ENCODE results near the gene MRPS34. TPM values are rescaled to one million over a fixed set of nuclear protein-coding genes. Genes with fewer than 3 reads are reported as not detected.

Gene MRPS34
- total RNA-seq, 1 donor = 50.9 TPM

DNA sequence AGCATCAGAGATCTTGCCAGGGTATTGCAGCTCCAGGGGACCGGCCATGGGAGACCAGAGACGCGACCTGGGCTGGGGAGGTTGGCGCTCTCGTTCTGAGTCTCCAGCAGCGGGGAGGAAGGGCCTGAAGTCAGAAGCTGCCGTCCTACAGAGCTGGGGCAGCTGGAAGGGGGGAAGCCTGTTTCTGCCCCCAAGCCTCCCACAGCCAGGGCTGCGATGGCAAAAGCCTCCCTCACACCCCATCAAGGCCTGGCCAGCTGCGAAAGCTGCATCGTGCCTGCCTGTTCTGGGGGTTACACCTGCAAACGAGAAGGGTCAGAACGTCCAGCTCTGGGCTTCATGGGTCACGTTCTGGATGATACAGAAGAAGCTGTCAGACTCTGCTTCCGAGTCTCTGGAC, 40.9 kb downstream of the MRPS34 start:
- DNase-seq (ENCODE audit: low read depth) = no peak
- no peak overlapping the region for H3K4me3 ChIP-seq (ENCODE audit: low read depth, low read length)
- TF ChIP-seq, protein P1, sequence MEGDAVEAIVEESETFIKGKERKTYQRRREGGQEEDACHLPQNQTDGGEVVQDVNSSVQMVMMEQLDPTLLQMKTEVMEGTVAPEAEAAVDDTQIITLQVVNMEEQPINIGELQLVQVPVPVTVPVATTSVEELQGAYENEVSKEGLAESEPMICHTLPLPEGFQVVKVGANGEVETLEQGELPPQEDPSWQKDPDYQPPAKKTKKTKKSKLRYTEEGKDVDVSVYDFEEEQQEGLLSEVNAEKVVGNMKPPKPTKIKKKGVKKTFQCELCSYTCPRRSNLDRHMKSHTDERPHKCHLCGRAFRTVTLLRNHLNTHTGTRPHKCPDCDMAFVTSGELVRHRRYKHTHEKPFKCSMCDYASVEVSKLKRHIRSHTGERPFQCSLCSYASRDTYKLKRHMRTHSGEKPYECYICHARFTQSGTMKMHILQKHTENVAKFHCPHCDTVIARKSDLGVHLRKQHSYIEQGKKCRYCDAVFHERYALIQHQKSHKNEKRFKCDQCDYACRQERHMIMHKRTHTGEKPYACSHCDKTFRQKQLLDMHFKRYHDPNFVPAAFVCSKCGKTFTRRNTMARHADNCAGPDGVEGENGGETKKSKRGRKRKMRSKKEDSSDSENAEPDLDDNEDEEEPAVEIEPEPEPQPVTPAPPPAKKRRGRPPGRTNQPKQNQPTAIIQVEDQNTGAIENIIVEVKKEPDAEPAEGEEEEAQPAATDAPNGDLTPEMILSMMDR (IDR thresholded peaks at IDR 0.05; ENCODE audit: insufficient read depth, low read length) = no peak

DNA sequence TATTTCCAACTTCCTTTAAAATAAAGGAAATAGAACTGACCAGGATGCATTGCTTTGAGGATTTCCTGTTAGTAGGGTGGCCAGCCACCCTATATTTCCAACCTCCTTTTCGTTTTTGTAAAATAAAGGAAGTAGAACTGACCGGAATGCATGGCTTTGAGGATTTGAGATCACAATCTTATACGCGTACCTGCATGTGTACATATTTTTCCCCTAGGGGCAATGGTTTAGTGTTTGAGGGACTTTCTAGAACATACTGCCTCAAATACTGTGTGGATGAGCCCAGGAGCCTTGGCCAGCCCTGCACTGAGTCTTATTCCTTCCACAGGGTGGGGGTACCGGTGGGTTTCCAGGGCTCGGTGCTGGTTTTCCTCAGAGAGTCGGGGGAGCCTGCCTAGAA, 41.3 kb downstream of the MRPS34 start:
- DNase-seq (ENCODE audit: low read depth) = no peak
- TF ChIP-seq, protein P1 (IDR thresholded peaks at IDR 0.05; ENCODE audit: insufficient read depth, low read length) = no peak
- H3K4me3 ChIP-seq (ENCODE audit: low read depth, low read length) = no peak overlapping the region

DNA sequence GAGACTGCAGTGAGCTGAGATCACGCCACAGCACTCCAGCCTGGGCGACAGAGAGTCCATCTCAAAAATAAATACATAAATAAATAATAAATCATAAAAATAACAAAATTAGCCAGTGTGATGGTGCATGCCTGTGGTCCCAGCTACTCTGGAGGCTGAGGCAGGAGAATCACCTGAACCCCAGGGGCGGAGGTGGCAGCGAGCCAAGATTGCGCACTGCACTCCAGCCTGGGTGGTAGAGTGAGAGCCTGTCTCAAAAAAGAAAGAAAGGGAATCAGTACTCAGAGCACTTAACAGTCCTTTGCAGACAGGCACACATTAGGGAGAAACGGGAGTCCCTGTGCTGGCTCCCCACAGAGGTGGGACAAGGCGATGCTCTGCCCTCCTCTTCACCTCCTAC, 41.9 kb downstream of the MRPS34 start:
- no peak overlapping the region for H3K4me3 ChIP-seq (ENCODE audit: low read depth, low read length)
- no peak for DNase-seq (ENCODE audit: low read depth)
- TF ChIP-seq, protein P1 (IDR thresholded peaks at IDR 0.05; ENCODE audit: insufficient read depth, low read length) = no peak

- TF ChIP-seq, protein P1 (IDR thresholded peaks at IDR 0.05; ENCODE audit: insufficient read depth, low read length) = no peak
- no peak for DNase-seq (ENCODE audit: low read depth)
These were observed 43.5 kb downstream of the MRPS34 start for GRCh38 chr16:1729445-1729844.

DNA sequence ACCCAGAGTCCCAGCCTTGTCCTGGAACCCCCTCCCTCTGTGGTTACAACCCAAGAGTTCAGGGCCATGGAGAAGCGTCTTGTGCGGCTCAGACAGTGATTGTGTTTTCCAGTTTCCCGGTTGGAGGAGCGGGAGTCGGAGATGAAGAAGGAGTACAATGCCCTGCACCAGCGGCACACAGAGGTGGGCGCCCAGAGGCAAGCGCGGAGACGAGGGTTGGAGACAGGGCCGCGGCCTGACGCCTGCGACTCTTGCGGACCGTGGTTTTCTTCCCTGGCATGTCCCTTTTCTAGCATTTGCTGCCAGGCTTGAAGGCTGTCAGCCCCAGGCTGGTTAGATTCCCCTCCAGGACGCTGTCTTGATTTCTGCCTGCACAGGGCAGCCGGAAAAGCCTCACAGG, 43.9 kb downstream of the MRPS34 start:
- H3K4me3 ChIP-seq (ENCODE audit: low read depth, low read length) = no peak overlapping the region
- DNase-seq (ENCODE audit: low read depth) = no peak
- TF ChIP-seq, protein P1 (IDR thresholded peaks at IDR 0.05; ENCODE audit: insufficient read depth, low read length) = no peak

More at GRCh38 chr16:1729445-1729844, 43.5 kb downstream of the MRPS34 start:
- no peak overlapping the region for H3K4me3 ChIP-seq (ENCODE audit: low read depth, low read length)

- no peak for DNase-seq (ENCODE audit: low read depth)
- TF ChIP-seq, protein P1 (IDR thresholded peaks at IDR 0.05; ENCODE audit: insufficient read depth, low read length) = no peak
- no peak overlapping the region for H3K4me3 ChIP-seq (ENCODE audit: low read depth, low read length)
These were observed 45.0 kb downstream of the MRPS34 start for GRCh38 chr16:1727651-1728624.

Measured in fibroblast of the aortic adventitia (primary cell).